Activated T-helper 9 cell treated with anti-CD3 and anti-CD28 coated beads, Interleukin-2, amount 50 U/mL, for 16 hours (primary cell): ENCODE measurements around the gene C20orf204.
"Not testable (repeated sequence)": the region's sequence is repeated elsewhere in the genome, so short reads cannot be mapped to it uniquely, and the experiment has no call there.

Experiments used
- DNase-seq: peaks from one replicate; pipeline ENCODE4 v3.0.0-alpha.2; 2020; ENCODE audit warnings: low read depth

The C20orf204 gene

GRCh38 chr20:64084685-64085152, 48.7 kb downstream of the C20orf204 start:
- DNase-seq: no peak

GRCh38 chr20:64086801-64087200, 50.8 kb downstream of the C20orf204 start:
- no peak for DNase-seq

- not testable (repeated sequence) for DNase-seq
These were observed 51.3 kb downstream of the C20orf204 start for GRCh38 chr20:64087226-64087825.

- not testable (repeated sequence) for DNase-seq
These were observed 52.6 kb downstream of the C20orf204 start for GRCh38 chr20:64088586-64088985.
